Activated gamma-delta T cell treated with anti-CD3 and anti-CD28 coated beads, Interleukin-2, amount 50 U/mL, for 16 hours (primary cell): Measurements from ENCODE around the gene ZFR2.
A peak's percentile ranks its signal among the peaks of the same experiment; 100 is the strongest.
"Not testable (repeated sequence)": the region's sequence is repeated elsewhere in the genome, so short reads cannot be mapped to it uniquely, and the experiment has no call there.

ENCODE experiments used
- DNase-seq: peaks from one replicate; pipeline ENCODE4 v3.0.0-alpha.2; 2020; ENCODE audit warnings: low read depth

The ZFR2 gene

GRCh38 chr19:3770136-3770999 is 98.5 kb downstream of the ZFR2 start:
- no peak for DNase-seq

- DNase-seq = no peak
These were observed 99.3 kb downstream of the ZFR2 start for GRCh38 chr19:3769494-3769893.

GRCh38 chr19:3768748-3769099 is 100.1 kb downstream of the ZFR2 start:
- DNase-seq = no peak

GRCh38 chr19:3768015-3768747 is 100.7 kb downstream of the ZFR2 start:
- no peak for DNase-seq

GRCh38 chr19:3767050-3767449 is 101.8 kb downstream of the ZFR2 start:
- no peak for DNase-seq

GRCh38 chr19:3766520-3766919 is 102.3 kb downstream of the ZFR2 start:
- DNase-seq = no peak

GRCh38 chr19:3765757-3766156 is 103.1 kb downstream of the ZFR2 start:
- not testable (repeated sequence) for DNase-seq

GRCh38 chr19:3765121-3765520 is 103.7 kb downstream of the ZFR2 start:
- no peak for DNase-seq

GRCh38 chr19:3762501-3763459 is 106.1 kb downstream of the ZFR2 start, which contains the start of gene MRPL54:
MRPL54 (plus strand) TSS chr19:3762682; CDS start chr19:3762701, 19 bp downstream.
- DNase-seq = peak; percentile 97

- no peak for DNase-seq
These were observed 106.7 kb downstream of the ZFR2 start for GRCh38 chr19:3762130-3762473.

GRCh38 chr19:3761382-3762129 is 107.3 kb downstream of the ZFR2 start, which contains the start of gene APBA3:
APBA3 (minus strand) TSS chr19:3761692; CDS start chr19:3760264, 1,428 bp downstream.
- DNase-seq = peak; percentile 94

GRCh38 chr19:3760871-3761361 is 107.9 kb downstream of the ZFR2 start:
- no peak for DNase-seq

GRCh38 chr19:3759482-3760254 is 109.2 kb downstream of the ZFR2 start:
- no peak for DNase-seq

GRCh38 chr19:3758297-3758696 is 110.5 kb downstream of the ZFR2 start:
- DNase-seq = not testable (repeated sequence)

- DNase-seq = not testable (repeated sequence)
These were observed 111.1 kb downstream of the ZFR2 start for GRCh38 chr19:3757705-3758104.
